Spleen (tissue), 11 donors: ENCODE results near the gene SUPT6H. TPM values are rescaled to one million over a fixed set of nuclear protein-coding genes. Genes with fewer than 3 reads are reported as not detected.
A peak's percentile ranks its signal among the peaks of the same experiment; 100 is the strongest.

Source experiments
- DNase-seq: peaks from one replicate; pipeline ENCODE4 v3.0.0-alpha.2; 2020
- H3K27ac ChIP-seq, 8 donors: fragments of 200-600 bp; sonication (generic) in 7 of 8; 1 replicate in 4 of 8; 2 replicates in 4 of 8; pipeline versions ENCODE4 v1.5.0 to v1.8.0; 2016 to 2021; ENCODE audit warnings: inconsistent platforms in 4 of 8, mild to moderate bottlenecking in 4 of 8, moderate library complexity in 1 of 8
- H3K27me3 ChIP-seq, 7 donors: fragments of 200-600 bp; sonication (generic) in 6 of 7; replicated peaks in 1 of 7; 1 replicate in 4 of 7; 2 replicates in 3 of 7; pipeline versions ENCODE4 v1.5.0 to v1.8.0; 2016 to 2021; ENCODE audit warnings: inconsistent platforms in 3 of 7, mild to moderate bottlenecking in 1 of 7
- H3K36me3 ChIP-seq, 6 donors: fragments of 200-600 bp; sonication (generic) in 5 of 6; 1 replicate in 4 of 6; 2 replicates in 2 of 6; pipeline versions ENCODE4 v1.5.0 to v1.8.0; 2016 to 2021; ENCODE audit warnings: inconsistent platforms in 2 of 6
- H3K4me1 ChIP-seq, 6 donors: fragments of 200-600 bp; sonication (generic) in 5 of 6; 1 replicate in 3 of 6; 2 replicates in 3 of 6; pipeline versions ENCODE4 v1.5.0 to v1.8.0; 2016 to 2021; ENCODE audit warnings: inconsistent platforms in 3 of 6
- H3K4me3 ChIP-seq, 8 donors: fragments of 200-600 bp; sonication (generic) in 7 of 8; 1 replicate in 4 of 8; 2 replicates in 4 of 8; pipeline versions ENCODE4 v1.5.0 to v1.8.0; 2016 to 2021; ENCODE audit warnings: inconsistent platforms in 4 of 8, mild to moderate bottlenecking in 4 of 8, moderate library complexity in 2 of 8
- H3K9me3 ChIP-seq, 8 donors: fragments of 200-600 bp; sonication (generic) in 7 of 8; 1 replicate in 4 of 8; 2 replicates in 4 of 8; pipeline versions ENCODE4 v1.5.0 to v1.8.0; 2016 to 2021; ENCODE audit warnings: inconsistent platforms in 4 of 8
- CTCF ChIP-seq, 11 experiments: fragments of 200-600 bp in 7 of 11; fragments of 450-650 bp in 4 of 11; sonication (generic) in 4 of 11; IDR thresholded peaks in 8 of 11; conservative IDR thresholded peaks in 3 of 11; 1 replicate in 7 of 11; 2 replicates in 4 of 11; pipeline versions ENCODE4 v1.4.0 to v1.8.0; 2016 to 2021; ENCODE audit warnings: antibody characterized with exemption in 11 of 11, inconsistent platforms in 4 of 11, mild to moderate bottlenecking in 1 of 11
- POLR2A ChIP-seq, 3 donors: fragments of 450-650 bp; IDR thresholded peaks; one replicate each; pipeline ENCODE4 v1.5.1; 2017; ENCODE audit warnings: antibody characterized with exemption in 3 of 3, mild to moderate bottlenecking in 1 of 3
- POLR2AphosphoS5 ChIP-seq, 3 donors: sonication (generic); formaldehyde crosslinking; IDR thresholded peaks; one replicate each; pipeline ENCODE4 v1.5.1; 2017; ENCODE audit warnings: antibody characterized with exemption in 3 of 3
- WGBS, 5 donors: extraction: QIAGEN DNeasy Blood & Tissue Kit in 3 of 5; methylation state at CpG; one replicate each; pipeline versions ENCODE4 v1.1.5 to v1.1.7; 2013 to 2018; 5-methylcytosine and 5-hydroxymethylcytosine counted together
- intact Hi-C: fragments of 100-400 bp; cut with DNase I; formaldehyde crosslinking; loops from one replicate; pipeline ENCODE4 v1.15.0; 2023; ENCODE audit warnings: low total_unique reads
- polyA plus RNA-seq, 3 donors: library from polyadenylated mRNA; stranded (reverse); fragments of 200-250 nt; gene quantifications; one replicate each; pipeline ENCODE4 v1.2.1, GENCODE V29; 2013
- total RNA-seq, 7 donors: library from RNA; depleted of rRNA in 3 of 7; stranded (reverse); fragments of >200 nt in 3 of 7; fragmentation: NEBNext Ultra II Directional in 4 of 7; extraction: Animal tissue kit (Norgen Biotek cat#: 25700) in 4 of 7; gene quantifications; one replicate each; pipeline versions ENCODE4 v1.1.0 to v1.2.1, GENCODE V29; 2016 to 2021
- donor health status: healthy with polysubstance abuse.
- donor health status: DM: no; HTN: no; CAD: no; lungs with moderate emphysema.
- donor health status: DM: no; HTN: no; CAD: no.
- donor health status: Bipolar disorder and iron deficiency.
- donor health status: healthy.
- donor health status: DM: no; HTN: no; CAD: no.
- donor health status: DM: yes; HTN: yes; CAD: no.

SUPT6H gene
- total and polyA plus RNA-seq, 10 donors = 11.6 to 91.2 (median 71.9) TPM

GRCh38 chr17:28728364-28729200 lies 66.6 kb downstream of the SUPT6H start, which contains the start of gene NEK8:
TSS of gene NEK8 (plus strand) at chr17:28728788. CDS start at chr17:28728814, 26 bp downstream.
- 0 to 1% (median 0%) methylated on average over 56 to 64 of the region's 64 CpGs for WGBS, 5 donors
- TF ChIP-seq CTCF (IDR thresholded peaks at IDR 0.05 in 8 of 11, conservative IDR thresholded peaks at IDR 0.05 in 3 of 11) (peak in 1 of 11 experiments; percentile 26), POLR2AphosphoS5 (IDR thresholded peaks at IDR 0.05) (peak; percentile 91 to 93 (median 93)), POLR2A (IDR thresholded peaks at IDR 0.05) (peak in 1 of 3 donors; percentile 61)
- intact Hi-C loops = no loop called here

GRCh38 chr17:28729950-28730330 lies 67.9 kb downstream of the SUPT6H start:
- no peak for DNase-seq
- TF ChIP-seq CTCF (IDR thresholded peaks at IDR 0.05 in 8 of 11, conservative IDR thresholded peaks at IDR 0.05 in 3 of 11) (no peak), POLR2AphosphoS5 (IDR thresholded peaks at IDR 0.05) (no peak), POLR2A (IDR thresholded peaks at IDR 0.05) (no peak)
- H3K27me3 ChIP-seq = no peaks in the 10 kb centered on the region
- H3K27ac ChIP-seq = peak overlapping the region in 2 of 8 donors; percentile 98 to 99
- H3K36me3 ChIP-seq = peaks cover 0 to 13% (median 2%) of the 10 kb centered on the region in 6 donors
- no peaks in the 10 kb centered on the region for H3K9me3 ChIP-seq
- intact Hi-C loops = no loop called here
- 85 to 89% (median 87%) methylated on average over 11 of the region's 11 CpGs for WGBS, 5 donors
- H3K4me3 ChIP-seq = no peak overlapping the region
- peaks cover 17 to 61% (median 40%) of the 10 kb centered on the region in 6 donors for H3K4me1 ChIP-seq

More at GRCh38 chr17:28728364-28729200, 66.6 kb downstream of the SUPT6H start, which contains the start of gene NEK8:
- peak; percentile 99 for DNase-seq
- peak within 1 kb of the TSS; percentile 87 to 99 (median 98) for H3K27ac ChIP-seq
- no peaks in the 10 kb centered on the region for H3K27me3 ChIP-seq
- H3K4me1 ChIP-seq = peaks cover 19 to 62% (median 51%) of the 10 kb centered on the region in 6 donors
- H3K9me3 ChIP-seq = no peaks in the 10 kb centered on the region
- peak within 1 kb of the TSS; percentile 52 to 92 (median 74) for H3K4me3 ChIP-seq
- H3K36me3 ChIP-seq = peaks cover 0 to 15% (median 13%) of the 10 kb centered on the region in 6 donors

GRCh38 chr17:28733346-28733745 lies 71.3 kb downstream of the SUPT6H start:
- 92 to 98% (median 94%) methylated on average over 1 of the region's 1 CpG for WGBS, 5 donors
- intact Hi-C loops = no loop called here
- Histone ChIP-seq H3K9me3 (no peaks in the 10 kb centered on the region), H3K36me3 (peaks cover 0 to 26% (median 2%) of the 10 kb centered on the region in 6 donors), H3K4me1 (peaks cover 3 to 44% (median 18%) of the 10 kb centered on the region in 6 donors), H3K4me3 (no peak overlapping the region), H3K27me3 (no peaks in the 10 kb centered on the region), H3K27ac (no peak overlapping the region)
- TF ChIP-seq POLR2AphosphoS5 (IDR thresholded peaks at IDR 0.05) (no peak), POLR2A (IDR thresholded peaks at IDR 0.05) (no peak), CTCF (IDR thresholded peaks at IDR 0.05 in 8 of 11, conservative IDR thresholded peaks at IDR 0.05 in 3 of 11) (no peak)
- no peak for DNase-seq

- H3K4me3 ChIP-seq = no peak overlapping the region
- H3K9me3 ChIP-seq = no peaks in the 10 kb centered on the region
- 82 to 89% (median 85%) methylated on average over 9 to 10 of the region's 10 CpGs for WGBS, 5 donors
- intact Hi-C loops = no loop called here
- peaks cover 0 to 26% (median 2%) of the 10 kb centered on the region in 6 donors for H3K36me3 ChIP-seq
- peaks cover 3 to 47% (median 19%) of the 10 kb centered on the region in 6 donors for H3K4me1 ChIP-seq
- no peak overlapping the region for H3K27ac ChIP-seq
- no peak for TF ChIP-seq POLR2A (IDR thresholded peaks at IDR 0.05)
- no peak for TF ChIP-seq POLR2AphosphoS5 (IDR thresholded peaks at IDR 0.05)
- TF ChIP-seq CTCF (IDR thresholded peaks at IDR 0.05 in 8 of 11, conservative IDR thresholded peaks at IDR 0.05 in 3 of 11) = no peak
- peak; percentile 61 for DNase-seq
- no peaks in the 10 kb centered on the region for H3K27me3 ChIP-seq
Measured at GRCh38 chr17:28734712-28735241, 72.8 kb downstream of the SUPT6H start.
